SK-N-SH (cell line): ENCODE results near the gene LAX1. TPM values are rescaled to one million over a fixed set of nuclear protein-coding genes. Genes with fewer than 3 reads are reported as not detected.

Experiments
- CTCF ChIA-PET: fragments of 300-600, 350-600 bp; formaldehyde crosslinking; extraction: SDS; loops from one replicate; lab custom pipeline; 2021; lab: Yijun Ruan, JAX
- POLR2A ChIA-PET: fragments of 350-600 bp; sonication (Branson Sonifier 250); formaldehyde crosslinking; extraction: SDS; loops from one replicate; lab custom pipeline; 2020; ENCODE audit warnings: antibody characterized with exemption, inconsistent platforms; lab: Yijun Ruan, JAX
- DNase-seq: peaks from one replicate; pipeline ENCODE4 v3.0.0; 2012
- H2AFZ ChIP-seq: fragments of 200-600 bp; sonication (generic); 2 replicates; pipeline ENCODE4 v1.8.1; 2016; ENCODE audit warnings: antibody characterized with exemption, mild to moderate bottlenecking, low read depth
- H3F3A ChIP-seq: fragments of 200-600 bp; sonication (generic); replicated peaks from 2 replicates; pipeline ENCODE3; 2016; ENCODE audit warnings: antibody characterized with exemption, mild to moderate bottlenecking; ENCODE audit not compliant: insufficient read depth
- H3K27ac ChIP-seq, 2 experiments: fragments of 200-500 bp in 1 of 2; fragments of 200-600 bp in 1 of 2; sonication (Bioruptor generic) in 1 of 2; sonication (generic), shearing (Covaris generic) in 1 of 2; 2 replicates each; pipeline versions ENCODE4 v1.5.1 to v1.6.1; 2014 to 2016; ENCODE audit warnings: low read depth in 2 of 2, inconsistent platforms in 1 of 2, low read length in 1 of 2, mild to moderate bottlenecking in 1 of 2, mixed read lengths in 1 of 2
- H3K27me3 ChIP-seq: fragments of 200-600 bp; sonication (generic), shearing (Covaris generic); 2 replicates; pipeline ENCODE4 v1.6.1; 2016; ENCODE audit warnings: mixed run types; ENCODE audit not compliant: insufficient read depth
- H3K36me3 ChIP-seq, 2 experiments: fragments of 200-500 bp in 1 of 2; fragments of 200-600 bp in 1 of 2; sonication (Bioruptor generic) in 1 of 2; sonication (generic) in 1 of 2; replicated peaks in 1 of 2; 2 replicates each; pipeline versions ENCODE3 to v1.5.1; 2014 to 2016; ENCODE audit warnings: low read length in 1 of 2, mild to moderate bottlenecking in 1 of 2; ENCODE audit not compliant: insufficient read depth in 2 of 2, control insufficient read depth in 1 of 2
- H3K4me1 ChIP-seq, 2 experiments: fragments of 200-500 bp in 1 of 2; fragments of 200-600 bp in 1 of 2; sonication (Bioruptor generic) in 1 of 2; sonication (generic), shearing (Covaris generic) in 1 of 2; 2 replicates each; pipeline versions ENCODE4 v1.5.1 to v1.6.1; 2014 to 2016; ENCODE audit warnings: low read depth in 1 of 2, low read length in 1 of 2, mixed run types in 1 of 2; ENCODE audit not compliant: insufficient read depth in 2 of 2, control insufficient read depth in 1 of 2
- H3K4me2 ChIP-seq: fragments of 200-600 bp; sonication (generic), shearing (Covaris generic); 2 replicates; pipeline ENCODE4 v1.6.1; 2017; ENCODE audit warnings: mixed run types
- H3K4me3 ChIP-seq, 2 experiments: fragments of 200-500 bp in 1 of 2; fragments of 200-600 bp in 1 of 2; sonication (Bioruptor generic) in 1 of 2; sonication (generic), shearing (Covaris generic) in 1 of 2; 2 replicates each; pipeline versions ENCODE4 v1.5.1 to v1.8.1; 2014 to 2016; ENCODE audit warnings: low read depth in 2 of 2, inconsistent platforms in 1 of 2, low read length in 1 of 2, mild to moderate bottlenecking in 1 of 2, mixed read lengths in 1 of 2, moderate library complexity in 1 of 2
- H3K79me2 ChIP-seq: fragments of 200-600 bp; sonication (generic); 2 replicates; pipeline ENCODE4 v1.8.1; 2017; ENCODE audit warnings: mild to moderate bottlenecking; ENCODE audit not compliant: insufficient read depth
- H3K9ac ChIP-seq: fragments of 200-600 bp; sonication (generic); 2 replicates; pipeline ENCODE4 v1.6.1; 2017; ENCODE audit warnings: mixed run types
- H3K9me2 ChIP-seq: fragments of 200-600 bp; sonication (generic); 2 replicates; pipeline ENCODE4 v1.6.1; 2017; ENCODE audit warnings: mixed run types
- H3K9me3 ChIP-seq: fragments of 200-600 bp; sonication (generic); 2 replicates; pipeline ENCODE4 v1.6.1; 2017; ENCODE audit warnings: mixed run types, mild to moderate bottlenecking, moderate library complexity
- H4K20me1 ChIP-seq: fragments of 200-600 bp; sonication (generic); 2 replicates; pipeline ENCODE4 v1.6.1; 2017; ENCODE audit warnings: mild to moderate bottlenecking, mixed run types; ENCODE audit not compliant: insufficient read depth
- EZH2phosphoT487 ChIP-seq: fragments of 200-600 bp; sonication (generic); IDR thresholded peaks from 2 replicates; pipeline ENCODE4 v1.6.1; 2017; ENCODE audit warnings: low read depth, mixed run types, mild to moderate bottlenecking, antibody characterized with exemption, moderate library complexity, borderline replicate concordance
- FOXJ3 ChIP-seq: sonication (generic); formaldehyde crosslinking; IDR thresholded peaks from 2 replicates; pipeline ENCODE4 v1.5.1; 2020; ENCODE audit warnings: mild to moderate bottlenecking, missing genetic modification reagents
- GABPA ChIP-seq: IDR thresholded peaks from 2 replicates; pipeline ENCODE4 v1.4.0; 2012; ENCODE audit warnings: low read depth, mild to moderate bottlenecking
- GATA2 ChIP-seq: sonication (generic); formaldehyde crosslinking; IDR thresholded peaks from 2 replicates; pipeline ENCODE4 v1.5.0; 2020; ENCODE audit warnings: mild to moderate bottlenecking, missing genetic modification reagents
- TEAD4 ChIP-seq: IDR thresholded peaks from 2 replicates; pipeline ENCODE4 v1.4.0; 2012; ENCODE audit warnings: mild to moderate bottlenecking, borderline replicate concordance; ENCODE audit not compliant: insufficient read depth
- WGBS: methylation state at CpG from one replicate; pipeline ENCODE4 v1.1.6; 2017; ENCODE audit warnings: low lambda C conversion rate; 5-methylcytosine and 5-hydroxymethylcytosine counted together
- polyA plus RNA-seq, 3 experiments: library from polyadenylated mRNA; depleted of rRNA; stranded (reverse); fragments of >200 nt; gene quantifications; 2 replicates each; pipeline ENCODE4 v1.2.3, GENCODE V29; 2012
- TF ChIP-seq, protein P1 (sequence below): IDR thresholded peaks from 2 replicates; pipeline ENCODE4 v1.6.1; 2012; ENCODE audit warnings: mild to moderate bottlenecking, low read depth, low read length, moderate library complexity
- TF ChIP-seq, protein P2 (sequence below): fragments of 200-600 bp; sonication (generic); IDR thresholded peaks from 2 replicates; pipeline ENCODE4 v1.6.1; 2017; ENCODE audit warnings: antibody characterized with exemption, mild to moderate bottlenecking, moderate library complexity
- TF ChIP-seq, protein P3 (sequence below): IDR thresholded peaks from 2 replicates; pipeline ENCODE4 v1.4.0; 2012; ENCODE audit warnings: low read depth, borderline replicate concordance
- TF ChIP-seq, protein P4 (sequence below): fragments of 150-350 bp; IDR thresholded peaks from 2 replicates; pipeline ENCODE4 v1.6.1; 2016; ENCODE audit warnings: mild to moderate bottlenecking, low read depth, low read length
- TF ChIP-seq, protein P5 (sequence below): fragments of 150-350 bp; IDR thresholded peaks from 2 replicates; pipeline ENCODE4 v1.6.1; 2017; ENCODE audit warnings: antibody characterized with exemption, low read length, low read depth, borderline replicate concordance
- TF ChIP-seq, protein P6 (sequence below): IDR thresholded peaks from 2 replicates; pipeline ENCODE4 v1.4.0; 2012; ENCODE audit warnings: low read depth
- TF ChIP-seq, protein P7 (sequence below): IDR thresholded peaks from 2 replicates; pipeline ENCODE4; 2012

Gene LAX1
- polyA plus RNA-seq, 1 of the 3 experiments (the other 2 are of a cell fraction) = 0.03 TPM

DNA sequence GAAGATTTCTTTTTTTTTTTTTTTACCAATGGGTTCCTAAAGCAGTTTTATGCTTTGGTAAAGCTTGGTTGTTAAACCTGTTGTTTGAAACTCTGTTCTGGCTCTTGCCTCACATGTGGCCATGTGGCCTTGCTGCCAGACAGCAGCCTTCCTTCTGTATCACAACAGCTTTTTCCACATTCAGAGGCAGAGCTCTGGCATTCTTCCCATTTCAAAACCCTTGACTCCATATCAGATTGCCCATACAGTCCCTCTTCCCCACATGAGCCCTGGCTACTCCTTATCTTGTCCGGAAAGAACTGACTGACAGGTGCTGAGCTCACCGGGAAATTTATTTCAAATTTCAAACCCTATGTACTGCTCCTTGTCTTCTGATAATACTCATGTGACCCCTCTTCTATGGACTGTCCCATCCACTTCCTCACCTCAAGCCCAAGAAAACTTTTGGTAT is 38.5 kb upstream of the LAX1 start:
- Histone ChIP-seq H2AFZ (no peak overlapping the region), H3K4me1 (no peaks in the 10 kb centered on the region; a peak in 1 of 4 replicates), H3K27ac (no peak overlapping the region), H4K20me1 (no peaks in the 10 kb centered on the region), H3K4me2 (no peak overlapping the region), H3K79me2 (no peaks in the 10 kb centered on the region), H3K9me2 (no peaks in the 10 kb centered on the region), H3K9me3 (no peaks in the 10 kb centered on the region), H3K4me3 (no peak overlapping the region), H3K9ac (no peak overlapping the region), H3F3A (no peaks in the 10 kb centered on the region), H3K27me3 (no peaks in the 10 kb centered on the region), H3K36me3 (peaks cover 52 to 78% of the 10 kb centered on the region in 2 experiments)
- ChIA-PET CTCF (interaction anchor here (1.1 to 2.0 kb wide), 2 partner anchors 9 to 25 kb away, joined by 4 to 7 read pairs; no protein-coding TSS in a partner anchor), POLR2A (no interaction called here)
- 93% methylated on average over 2 of the region's 2 CpGs for whole genome bisulfite sequencing
- DNase-seq = peak; percentile 28
- TF ChIP-seq, protein P1, sequence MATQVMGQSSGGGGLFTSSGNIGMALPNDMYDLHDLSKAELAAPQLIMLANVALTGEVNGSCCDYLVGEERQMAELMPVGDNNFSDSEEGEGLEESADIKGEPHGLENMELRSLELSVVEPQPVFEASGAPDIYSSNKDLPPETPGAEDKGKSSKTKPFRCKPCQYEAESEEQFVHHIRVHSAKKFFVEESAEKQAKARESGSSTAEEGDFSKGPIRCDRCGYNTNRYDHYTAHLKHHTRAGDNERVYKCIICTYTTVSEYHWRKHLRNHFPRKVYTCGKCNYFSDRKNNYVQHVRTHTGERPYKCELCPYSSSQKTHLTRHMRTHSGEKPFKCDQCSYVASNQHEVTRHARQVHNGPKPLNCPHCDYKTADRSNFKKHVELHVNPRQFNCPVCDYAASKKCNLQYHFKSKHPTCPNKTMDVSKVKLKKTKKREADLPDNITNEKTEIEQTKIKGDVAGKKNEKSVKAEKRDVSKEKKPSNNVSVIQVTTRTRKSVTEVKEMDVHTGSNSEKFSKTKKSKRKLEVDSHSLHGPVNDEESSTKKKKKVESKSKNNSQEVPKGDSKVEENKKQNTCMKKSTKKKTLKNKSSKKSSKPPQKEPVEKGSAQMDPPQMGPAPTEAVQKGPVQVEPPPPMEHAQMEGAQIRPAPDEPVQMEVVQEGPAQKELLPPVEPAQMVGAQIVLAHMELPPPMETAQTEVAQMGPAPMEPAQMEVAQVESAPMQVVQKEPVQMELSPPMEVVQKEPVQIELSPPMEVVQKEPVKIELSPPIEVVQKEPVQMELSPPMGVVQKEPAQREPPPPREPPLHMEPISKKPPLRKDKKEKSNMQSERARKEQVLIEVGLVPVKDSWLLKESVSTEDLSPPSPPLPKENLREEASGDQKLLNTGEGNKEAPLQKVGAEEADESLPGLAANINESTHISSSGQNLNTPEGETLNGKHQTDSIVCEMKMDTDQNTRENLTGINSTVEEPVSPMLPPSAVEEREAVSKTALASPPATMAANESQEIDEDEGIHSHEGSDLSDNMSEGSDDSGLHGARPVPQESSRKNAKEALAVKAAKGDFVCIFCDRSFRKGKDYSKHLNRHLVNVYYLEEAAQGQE = no peak
- peak; percentile 49 for TF ChIP-seq GATA2 (CRISPR knock-in tag)

DNA sequence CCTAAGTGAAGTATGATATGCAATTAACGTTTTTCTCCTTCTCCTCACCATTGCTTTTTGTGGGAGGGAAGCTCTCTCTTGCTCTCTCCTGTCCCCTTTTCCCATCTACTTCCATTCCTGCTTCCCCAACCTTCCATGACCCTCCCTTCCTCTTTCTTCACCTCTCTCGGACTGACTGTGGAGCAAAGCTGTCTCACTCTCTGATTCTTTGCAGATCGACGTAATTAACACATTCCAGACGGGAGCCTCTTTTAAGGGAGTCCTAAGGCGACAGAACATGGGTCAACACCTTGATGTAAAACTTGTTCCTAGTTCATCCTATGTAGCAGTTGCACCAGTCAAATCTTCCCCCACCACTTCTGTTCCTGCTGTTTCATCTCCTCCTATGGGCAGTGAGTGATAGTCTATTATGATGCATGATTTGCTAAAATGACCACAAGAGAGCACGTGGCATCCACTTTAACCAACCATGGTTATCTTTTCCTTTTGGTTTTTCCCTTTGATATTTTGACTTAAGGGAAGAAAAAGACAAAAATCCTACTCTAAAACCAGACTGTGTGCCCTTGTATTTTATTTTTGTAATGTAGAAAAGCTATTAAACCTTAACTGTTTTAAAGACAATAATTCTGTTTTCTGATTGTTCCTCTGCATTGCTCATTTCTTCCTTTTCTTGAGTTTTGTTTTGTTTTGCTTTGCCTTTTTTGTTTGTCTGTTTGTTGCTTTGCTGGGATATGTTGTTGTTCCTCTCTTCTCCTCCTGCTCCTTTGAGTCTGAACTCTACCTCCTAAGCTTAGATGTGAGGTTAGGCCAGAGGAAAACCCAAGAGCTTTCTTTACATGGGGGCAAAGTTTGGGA is 31.7 kb upstream of the LAX1 start:
- H3K4me1 ChIP-seq = no peaks in the 10 kb centered on the region
- WGBS = 91% methylated on average over 7 of the region's 7 CpGs
- POLR2A ChIA-PET = no interaction called here
- TF ChIP-seq, protein P2, sequence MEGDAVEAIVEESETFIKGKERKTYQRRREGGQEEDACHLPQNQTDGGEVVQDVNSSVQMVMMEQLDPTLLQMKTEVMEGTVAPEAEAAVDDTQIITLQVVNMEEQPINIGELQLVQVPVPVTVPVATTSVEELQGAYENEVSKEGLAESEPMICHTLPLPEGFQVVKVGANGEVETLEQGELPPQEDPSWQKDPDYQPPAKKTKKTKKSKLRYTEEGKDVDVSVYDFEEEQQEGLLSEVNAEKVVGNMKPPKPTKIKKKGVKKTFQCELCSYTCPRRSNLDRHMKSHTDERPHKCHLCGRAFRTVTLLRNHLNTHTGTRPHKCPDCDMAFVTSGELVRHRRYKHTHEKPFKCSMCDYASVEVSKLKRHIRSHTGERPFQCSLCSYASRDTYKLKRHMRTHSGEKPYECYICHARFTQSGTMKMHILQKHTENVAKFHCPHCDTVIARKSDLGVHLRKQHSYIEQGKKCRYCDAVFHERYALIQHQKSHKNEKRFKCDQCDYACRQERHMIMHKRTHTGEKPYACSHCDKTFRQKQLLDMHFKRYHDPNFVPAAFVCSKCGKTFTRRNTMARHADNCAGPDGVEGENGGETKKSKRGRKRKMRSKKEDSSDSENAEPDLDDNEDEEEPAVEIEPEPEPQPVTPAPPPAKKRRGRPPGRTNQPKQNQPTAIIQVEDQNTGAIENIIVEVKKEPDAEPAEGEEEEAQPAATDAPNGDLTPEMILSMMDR = no peak
- TF ChIP-seq, protein P3, sequence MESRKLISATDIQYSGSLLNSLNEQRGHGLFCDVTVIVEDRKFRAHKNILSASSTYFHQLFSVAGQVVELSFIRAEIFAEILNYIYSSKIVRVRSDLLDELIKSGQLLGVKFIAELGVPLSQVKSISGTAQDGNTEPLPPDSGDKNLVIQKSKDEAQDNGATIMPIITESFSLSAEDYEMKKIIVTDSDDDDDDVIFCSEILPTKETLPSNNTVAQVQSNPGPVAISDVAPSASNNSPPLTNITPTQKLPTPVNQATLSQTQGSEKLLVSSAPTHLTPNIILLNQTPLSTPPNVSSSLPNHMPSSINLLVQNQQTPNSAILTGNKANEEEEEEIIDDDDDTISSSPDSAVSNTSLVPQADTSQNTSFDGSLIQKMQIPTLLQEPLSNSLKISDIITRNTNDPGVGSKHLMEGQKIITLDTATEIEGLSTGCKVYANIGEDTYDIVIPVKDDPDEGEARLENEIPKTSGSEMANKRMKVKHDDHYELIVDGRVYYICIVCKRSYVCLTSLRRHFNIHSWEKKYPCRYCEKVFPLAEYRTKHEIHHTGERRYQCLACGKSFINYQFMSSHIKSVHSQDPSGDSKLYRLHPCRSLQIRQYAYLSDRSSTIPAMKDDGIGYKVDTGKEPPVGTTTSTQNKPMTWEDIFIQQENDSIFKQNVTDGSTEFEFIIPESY = no peak
- TF ChIP-seq, protein P4, sequence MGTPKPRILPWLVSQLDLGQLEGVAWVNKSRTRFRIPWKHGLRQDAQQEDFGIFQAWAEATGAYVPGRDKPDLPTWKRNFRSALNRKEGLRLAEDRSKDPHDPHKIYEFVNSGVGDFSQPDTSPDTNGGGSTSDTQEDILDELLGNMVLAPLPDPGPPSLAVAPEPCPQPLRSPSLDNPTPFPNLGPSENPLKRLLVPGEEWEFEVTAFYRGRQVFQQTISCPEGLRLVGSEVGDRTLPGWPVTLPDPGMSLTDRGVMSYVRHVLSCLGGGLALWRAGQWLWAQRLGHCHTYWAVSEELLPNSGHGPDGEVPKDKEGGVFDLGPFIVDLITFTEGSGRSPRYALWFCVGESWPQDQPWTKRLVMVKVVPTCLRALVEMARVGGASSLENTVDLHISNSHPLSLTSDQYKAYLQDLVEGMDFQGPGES = no peak
- no peak for TF ChIP-seq GABPA
- no peak for TF ChIP-seq TEAD4
- TF ChIP-seq FOXJ3 (CRISPR knock-in tag) = no peak
- TF ChIP-seq, protein P5, sequence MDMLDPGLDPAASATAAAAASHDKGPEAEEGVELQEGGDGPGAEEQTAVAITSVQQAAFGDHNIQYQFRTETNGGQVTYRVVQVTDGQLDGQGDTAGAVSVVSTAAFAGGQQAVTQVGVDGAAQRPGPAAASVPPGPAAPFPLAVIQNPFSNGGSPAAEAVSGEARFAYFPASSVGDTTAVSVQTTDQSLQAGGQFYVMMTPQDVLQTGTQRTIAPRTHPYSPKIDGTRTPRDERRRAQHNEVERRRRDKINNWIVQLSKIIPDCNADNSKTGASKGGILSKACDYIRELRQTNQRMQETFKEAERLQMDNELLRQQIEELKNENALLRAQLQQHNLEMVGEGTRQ = no peak
- TF ChIP-seq, protein P6, sequence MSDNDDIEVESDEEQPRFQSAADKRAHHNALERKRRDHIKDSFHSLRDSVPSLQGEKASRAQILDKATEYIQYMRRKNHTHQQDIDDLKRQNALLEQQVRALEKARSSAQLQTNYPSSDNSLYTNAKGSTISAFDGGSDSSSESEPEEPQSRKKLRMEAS = no peak
- TF ChIP-seq EZH2phosphoT487 = no peak
- TF ChIP-seq, protein P7, sequence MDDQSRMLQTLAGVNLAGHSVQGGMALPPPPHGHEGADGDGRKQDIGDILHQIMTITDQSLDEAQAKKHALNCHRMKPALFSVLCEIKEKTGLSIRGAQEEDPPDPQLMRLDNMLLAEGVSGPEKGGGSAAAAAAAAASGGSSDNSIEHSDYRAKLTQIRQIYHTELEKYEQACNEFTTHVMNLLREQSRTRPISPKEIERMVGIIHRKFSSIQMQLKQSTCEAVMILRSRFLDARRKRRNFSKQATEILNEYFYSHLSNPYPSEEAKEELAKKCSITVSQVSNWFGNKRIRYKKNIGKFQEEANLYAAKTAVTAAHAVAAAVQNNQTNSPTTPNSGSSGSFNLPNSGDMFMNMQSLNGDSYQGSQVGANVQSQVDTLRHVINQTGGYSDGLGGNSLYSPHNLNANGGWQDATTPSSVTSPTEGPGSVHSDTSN = no peak

More for the DNA sequence above, 31.7 kb upstream of the LAX1 start:
- H3K4me2 ChIP-seq = no peak overlapping the region
- no peak overlapping the region for H2AFZ ChIP-seq
- CTCF ChIA-PET = interaction anchor here (0.8 to 2.0 kb wide), 5 partner anchors 12 to 396 kb away, joined by 3 to 6 read pairs (median 5); no protein-coding TSS in a partner anchor
- H3K9ac ChIP-seq = no peak overlapping the region
- no peak for DNase-seq
- no peak overlapping the region for H3K4me3 ChIP-seq
- H3F3A ChIP-seq = no peaks in the 10 kb centered on the region
- no peak overlapping the region for H3K27ac ChIP-seq
- H4K20me1 ChIP-seq = no peaks in the 10 kb centered on the region
- H3K27me3 ChIP-seq = no peaks in the 10 kb centered on the region
- no peaks in the 10 kb centered on the region for H3K9me3 ChIP-seq
- no peaks in the 10 kb centered on the region for H3K79me2 ChIP-seq
- H3K36me3 ChIP-seq = peaks cover 29 to 74% of the 10 kb centered on the region in 2 experiments
- no peaks in the 10 kb centered on the region for H3K9me2 ChIP-seq
